HG02981 (cell line): Measurements from ENCODE around the gene MINK1.
"Not testable (repeated sequence)": the region's sequence is repeated elsewhere in the genome, so short reads cannot be mapped to it uniquely, and the experiment has no call there.

ENCODE experiments used
- ATAC-seq: cut with Tn5 transposase; IDR thresholded peaks from one replicate; pipeline ENCODE4 v1.9.1; 2021; ENCODE audit warnings: mild to moderate bottlenecking, moderate library complexity; ENCODE audit not compliant: unreplicated experiment

MINK1 gene

DNA sequence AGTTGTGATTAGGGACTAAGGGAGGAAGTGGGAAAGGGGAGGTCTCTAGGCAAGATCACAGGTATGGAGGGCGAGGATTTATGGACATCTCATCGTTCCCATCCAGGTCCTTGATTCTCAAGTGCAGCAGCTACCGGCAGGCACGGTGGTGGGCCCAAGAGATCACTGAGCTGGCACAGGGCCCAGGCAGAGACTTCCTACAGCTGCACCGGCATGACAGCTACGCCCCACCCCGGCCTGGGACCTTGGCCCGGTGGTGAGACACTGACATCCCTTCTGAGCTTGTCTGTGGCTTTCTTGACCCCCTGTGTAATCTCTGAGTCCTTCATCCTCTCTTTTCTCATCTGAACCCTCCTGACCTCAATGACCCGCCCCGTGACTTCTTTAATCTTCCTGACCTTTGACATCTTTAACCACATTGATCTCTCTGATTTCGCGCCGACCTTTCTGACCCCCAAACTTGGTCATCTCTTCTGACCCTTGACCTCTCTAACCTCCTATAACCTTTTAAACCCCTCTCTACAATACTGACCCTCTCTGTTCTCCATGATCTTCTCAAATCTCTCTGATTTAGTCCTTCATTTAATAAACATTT lies 22.3 kb upstream of the MINK1 start:
- ATAC-seq: no peak

DNA sequence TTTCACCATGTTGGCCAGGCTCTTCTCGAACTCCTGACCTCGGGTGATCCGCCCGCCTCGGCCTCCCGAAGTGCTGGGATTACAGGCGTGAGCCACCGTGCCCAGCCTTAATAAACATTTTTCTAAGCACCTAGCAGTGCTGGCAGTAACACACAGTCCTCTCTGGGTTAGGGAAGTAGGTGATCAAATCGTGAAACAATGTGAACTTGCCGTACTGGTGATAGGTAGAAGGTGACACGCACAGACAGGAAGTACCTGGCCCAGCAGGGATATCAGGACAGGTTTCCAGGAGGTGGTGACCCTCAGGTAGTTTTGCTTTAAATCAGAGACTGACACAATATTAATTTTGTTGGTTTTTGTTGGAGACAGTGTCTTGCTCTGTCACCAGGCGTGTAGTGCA lies 21.7 kb upstream of the MINK1 start:
- ATAC-seq: no peak

DNA sequence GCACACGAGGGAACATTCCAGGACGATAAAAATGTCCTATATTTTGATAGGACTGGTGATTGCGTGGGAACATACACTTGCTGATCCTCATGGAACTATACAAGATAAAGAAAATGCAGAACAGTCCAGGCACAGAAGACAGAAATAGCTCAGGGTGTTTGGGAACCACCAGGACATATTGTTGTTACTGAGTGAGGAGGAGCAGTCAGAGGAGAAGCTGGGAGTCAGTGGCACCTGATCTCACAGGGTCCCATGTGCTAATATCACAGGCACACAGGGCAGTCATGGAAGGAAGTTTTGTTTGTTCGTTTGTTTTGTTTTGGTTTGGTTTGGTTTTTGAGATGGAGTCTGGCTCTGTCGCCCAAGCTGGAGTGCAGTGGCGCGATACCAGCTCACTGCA lies 20.4 kb upstream of the MINK1 start:
- ATAC-seq: no peak

DNA sequence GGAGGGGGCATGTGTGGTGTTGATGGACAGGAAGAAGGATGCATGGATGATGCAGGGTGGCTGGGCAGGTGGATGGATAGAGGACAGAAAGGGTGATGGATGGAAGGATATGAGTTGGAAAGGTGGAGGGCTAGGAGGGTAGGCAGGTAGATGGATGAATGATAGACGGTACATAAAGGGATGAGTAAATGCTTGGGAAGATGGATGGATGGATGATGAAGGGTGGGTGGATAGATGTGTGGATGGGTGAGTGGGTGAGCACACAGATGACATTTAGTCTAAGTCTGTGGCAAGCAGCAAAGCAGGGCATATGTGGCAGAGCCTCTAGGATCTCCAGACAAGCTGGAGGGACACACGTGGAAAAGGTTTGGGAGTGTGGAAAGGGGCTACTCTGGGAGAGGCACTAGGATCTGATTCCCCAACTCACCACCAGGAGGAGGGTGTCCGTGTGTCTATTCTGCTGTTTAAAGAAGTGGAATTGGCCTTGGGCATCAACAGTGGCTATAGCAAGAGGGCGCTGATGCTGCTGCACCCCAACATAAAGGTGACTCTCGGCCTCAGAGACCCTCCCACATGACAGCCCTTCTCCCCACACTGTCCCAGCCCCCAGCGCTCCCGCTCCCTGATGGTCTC lies 18.0 kb upstream of the MINK1 start:
- ATAC-seq: no peak

- ATAC-seq: no peak
Observed at GRCh38 chr17:4816826-4817225, 16.3 kb upstream of the MINK1 start.

GRCh38 chr17:4818276-4818675 lies 14.9 kb upstream of the MINK1 start:
- no peak for ATAC-seq

DNA sequence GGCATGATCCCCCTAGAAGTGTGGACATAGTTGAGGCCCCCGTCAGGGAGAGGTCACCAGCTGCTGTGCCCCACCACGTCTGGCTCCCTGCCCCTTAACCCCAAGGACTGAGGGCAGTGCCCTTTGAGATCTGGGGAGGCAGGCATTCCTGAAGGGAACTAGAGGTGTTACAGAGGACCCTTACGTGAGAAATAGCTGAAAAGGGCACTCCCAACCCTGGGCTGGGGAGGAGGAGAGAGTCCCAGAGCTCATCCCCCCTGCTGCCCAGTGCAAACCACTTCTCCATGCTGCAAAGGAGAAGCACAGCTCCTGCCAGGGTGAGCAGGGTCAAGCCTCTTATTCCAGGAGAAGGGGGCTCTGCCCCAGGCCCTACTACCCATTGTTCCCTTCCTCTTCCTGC lies 10.3 kb upstream of the MINK1 start:
- ATAC-seq: no peak

DNA sequence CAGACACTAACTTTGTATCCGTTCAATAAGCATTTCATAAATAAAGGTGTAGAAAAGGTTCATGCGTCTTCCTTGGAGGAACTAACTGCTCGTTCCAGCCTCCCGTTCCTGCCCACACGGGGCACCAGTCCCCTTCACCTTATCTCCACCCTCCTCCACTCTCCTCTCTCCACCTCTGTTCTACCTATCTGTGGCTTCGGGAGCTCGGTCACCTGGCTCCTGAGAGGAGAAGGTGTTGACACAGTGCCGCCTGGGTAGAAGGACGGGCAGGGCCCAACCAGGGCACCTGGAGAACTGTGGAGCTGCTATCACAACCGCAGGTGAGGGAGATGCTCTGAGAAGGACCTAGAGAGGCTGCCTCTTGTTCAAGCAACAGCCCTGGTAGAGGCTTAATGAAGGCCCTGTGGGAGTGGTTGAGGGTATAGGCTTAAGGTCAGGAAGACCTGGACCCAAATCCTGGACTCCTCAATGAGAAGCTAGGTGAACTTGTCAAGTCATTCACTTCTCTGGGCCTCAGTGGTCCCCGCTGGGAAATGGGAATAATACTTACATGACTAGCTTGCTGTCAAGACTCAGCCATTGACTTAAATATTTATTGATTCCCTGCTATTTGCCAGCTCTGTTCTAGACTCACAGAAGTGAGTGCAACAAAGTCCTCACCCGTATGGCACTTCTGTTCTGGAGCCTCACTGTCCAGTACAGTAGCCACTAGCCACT lies 9.6 kb upstream of the MINK1 start:
- no peak for ATAC-seq

- no peak for ATAC-seq
Observed at GRCh38 chr17:4827399-4827798, 5.7 kb upstream of the MINK1 start.

GRCh38 chr17:4832829-4833177 lies 337 bp upstream of the MINK1 start:
- ATAC-seq: not testable (repeated sequence)

DNA sequence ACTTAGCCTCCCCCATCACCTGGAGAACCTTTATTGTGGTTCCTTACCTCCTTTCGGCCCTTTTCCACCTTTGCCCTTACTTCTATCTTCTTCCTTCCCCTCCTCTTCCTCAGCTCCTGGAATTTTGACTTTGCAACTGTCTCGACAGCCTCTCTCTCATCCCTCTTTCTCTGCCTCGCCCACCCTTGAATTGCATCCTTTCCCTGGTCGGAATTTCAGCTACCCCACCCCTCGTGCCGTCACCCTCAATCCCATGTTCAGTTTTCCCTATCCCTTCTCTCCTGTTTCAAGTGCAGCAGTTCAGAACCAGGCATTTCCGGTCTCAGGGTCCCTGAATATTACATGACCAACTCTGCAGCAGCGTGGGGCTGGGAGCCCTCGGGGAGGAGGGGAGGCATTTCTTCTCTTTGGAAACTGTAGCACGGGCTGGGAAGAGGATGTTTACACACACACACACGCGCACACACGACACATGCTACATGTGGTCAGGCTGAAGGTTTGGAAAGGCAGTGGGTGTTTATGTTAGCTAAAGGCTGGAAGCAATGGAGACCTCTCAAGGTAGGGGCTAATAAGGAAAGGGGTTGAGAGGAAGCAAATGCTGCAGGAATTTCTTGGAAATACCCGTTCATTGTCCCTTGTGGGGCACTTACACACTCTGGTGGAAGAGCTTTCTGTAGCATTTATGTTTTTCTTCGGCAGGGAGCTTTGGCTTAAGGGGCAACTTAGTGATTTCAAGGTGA lies 971 bp downstream of the MINK1 start:
- ATAC-seq: no peak

- no peak for ATAC-seq
Observed at GRCh38 chr17:4834681-4835020, 1.5 kb downstream of the MINK1 start.

DNA sequence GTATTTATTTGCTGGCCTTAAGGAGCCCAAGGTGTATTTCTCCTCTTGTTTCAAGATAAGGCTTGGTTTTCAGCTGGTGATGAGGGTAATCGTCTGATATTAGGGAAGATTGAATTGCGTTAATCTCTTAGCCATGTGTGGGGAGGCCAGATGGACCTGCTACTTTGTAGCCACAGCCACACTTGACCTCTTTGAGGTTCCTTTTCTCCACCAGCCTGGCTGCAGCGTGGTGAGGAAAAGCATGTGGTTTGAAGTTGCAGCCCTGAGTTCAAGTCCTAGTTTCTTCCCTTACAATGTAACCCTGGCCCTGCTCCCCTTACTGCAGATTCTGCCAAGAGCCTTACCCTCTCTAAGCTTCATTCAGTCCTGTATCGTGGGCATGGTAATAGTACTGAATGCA lies 3.1 kb downstream of the MINK1 start:
- ATAC-seq: no peak

GRCh38 chr17:4837471-4838308 lies 4.5 kb downstream of the MINK1 start:
- no peak for ATAC-seq

- ATAC-seq: no peak
Observed at GRCh38 chr17:4838309-4838785, 5.2 kb downstream of the MINK1 start.

- no peak for ATAC-seq
Observed at GRCh38 chr17:4839221-4839620, 6.1 kb downstream of the MINK1 start.

DNA sequence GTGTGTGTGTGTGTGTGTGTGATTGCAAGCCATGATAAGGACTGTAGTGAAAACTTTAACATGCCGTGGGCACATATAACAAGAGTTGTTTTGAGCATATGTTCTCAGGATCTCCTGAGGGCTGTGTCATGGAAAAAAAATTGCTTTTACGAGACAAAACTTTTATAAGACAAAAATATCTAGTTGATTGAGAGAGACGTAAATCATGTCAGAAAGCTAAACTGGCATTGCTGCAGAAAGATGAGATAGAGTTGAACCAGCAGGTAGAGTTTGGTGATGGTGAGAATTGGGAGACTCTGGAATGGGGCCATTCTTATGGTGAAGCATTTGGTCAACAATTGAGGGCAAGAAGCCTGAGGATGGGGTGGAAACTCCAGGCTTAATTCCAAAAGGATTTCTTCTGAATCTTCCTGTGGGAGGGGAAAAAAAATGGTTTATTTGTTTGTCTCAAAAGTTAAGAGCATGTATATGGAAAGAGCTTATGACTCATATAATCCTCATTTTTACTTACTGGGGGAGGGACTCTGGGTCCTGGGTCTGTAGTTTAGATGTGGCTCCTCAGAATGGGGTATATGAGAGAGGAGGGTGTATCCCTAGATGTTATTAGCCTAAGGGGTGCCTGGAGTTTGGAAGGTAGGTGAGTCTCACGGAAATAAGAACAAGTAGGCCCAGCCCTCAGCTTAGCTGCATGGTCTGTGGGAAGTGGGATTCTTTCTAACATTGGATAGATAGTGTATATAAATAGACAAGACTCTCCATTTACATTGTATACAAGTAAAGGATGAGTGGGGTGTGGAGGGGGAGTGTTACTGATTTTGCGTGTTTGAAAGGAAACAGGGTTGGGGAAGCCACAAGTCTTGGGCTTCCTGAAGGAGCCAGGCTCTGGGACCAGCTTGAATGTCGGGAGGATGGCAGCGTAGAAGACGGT lies 7.1 kb downstream of the MINK1 start:
- no peak for ATAC-seq

GRCh38 chr17:4840893-4841242 lies 7.7 kb downstream of the MINK1 start:
- ATAC-seq: no peak

- no peak for ATAC-seq
Observed at GRCh38 chr17:4842376-4842775, 9.2 kb downstream of the MINK1 start.
